ENCODE data around the gene BCL2L11.

Gene BCL2L11

DNA sequence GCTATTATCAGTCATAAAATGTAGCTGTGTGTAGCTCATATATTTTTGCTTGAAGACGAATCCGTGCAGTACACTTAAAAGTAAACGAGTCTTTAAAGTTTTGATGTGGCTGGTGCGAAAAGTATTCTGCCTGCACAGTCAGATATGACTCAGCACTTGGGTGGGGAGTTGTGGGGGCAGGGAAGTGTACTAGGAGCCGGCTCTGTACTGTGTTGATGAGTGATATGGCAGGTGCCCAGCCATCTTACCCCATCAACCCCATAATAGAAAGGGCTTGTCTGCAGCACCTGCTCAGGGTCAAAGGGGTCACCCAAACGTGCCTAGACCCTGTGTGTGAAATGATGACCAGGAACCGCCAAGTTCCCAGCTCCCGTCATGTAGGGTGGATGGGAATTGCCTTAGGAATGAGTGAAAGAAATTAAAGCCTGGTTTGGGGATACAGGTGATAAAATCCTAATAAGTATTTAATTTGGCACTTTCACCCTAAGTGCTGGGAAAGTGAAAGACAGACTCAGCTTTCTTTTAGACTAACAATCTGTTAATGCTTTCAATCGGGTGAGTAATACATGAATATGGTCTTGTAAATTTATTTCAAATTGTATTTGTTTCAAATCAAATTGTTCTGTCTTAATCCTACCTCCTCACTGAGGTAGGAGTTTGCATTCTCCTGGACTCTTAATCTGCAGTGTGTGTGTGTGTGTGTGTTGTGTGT lies 48.0 kb downstream of the BCL2L11 start:
- peak; percentile 67 for DNase-seq (ENCODE audit: low read depth)

- no peak for DNase-seq (ENCODE audit: low read depth)
These were observed 48.6 kb downstream of the BCL2L11 start for GRCh38 chr2:111169268-111169667.

- DNase-seq (ENCODE audit: low read depth): no peak
These were observed 49.2 kb downstream of the BCL2L11 start for GRCh38 chr2:111169924-111170323.

DNA sequence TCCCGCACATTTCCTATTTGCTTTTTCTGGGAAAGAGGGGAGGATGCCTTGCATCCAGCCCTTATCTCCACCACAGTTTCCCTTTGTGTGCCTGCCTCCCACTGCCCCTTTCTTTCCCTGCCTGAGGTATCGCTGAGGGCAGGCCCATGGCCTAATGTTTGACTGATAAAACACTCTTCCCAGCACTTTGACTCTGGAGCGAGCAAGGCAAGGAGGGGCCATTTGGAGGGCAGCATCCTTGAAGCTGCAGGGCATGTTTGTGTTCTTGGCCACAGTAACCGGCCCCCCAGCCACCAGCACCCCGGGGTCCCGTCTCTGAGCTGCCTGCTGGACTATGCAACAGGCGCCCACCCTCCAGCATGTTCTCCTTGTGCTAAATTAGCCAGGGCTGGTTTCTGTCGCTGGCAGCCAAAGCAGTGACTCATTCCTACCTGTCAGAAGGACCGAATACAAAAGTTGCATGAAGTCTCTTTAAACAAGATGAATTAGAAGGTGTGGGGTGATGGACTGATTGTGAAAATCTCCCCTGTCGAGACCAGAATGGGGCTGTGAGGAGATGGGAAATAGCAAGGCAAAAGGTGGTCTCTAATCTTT lies 50.7 kb downstream of the BCL2L11 start:
- no peak for DNase-seq (ENCODE audit: low read depth)

DNA sequence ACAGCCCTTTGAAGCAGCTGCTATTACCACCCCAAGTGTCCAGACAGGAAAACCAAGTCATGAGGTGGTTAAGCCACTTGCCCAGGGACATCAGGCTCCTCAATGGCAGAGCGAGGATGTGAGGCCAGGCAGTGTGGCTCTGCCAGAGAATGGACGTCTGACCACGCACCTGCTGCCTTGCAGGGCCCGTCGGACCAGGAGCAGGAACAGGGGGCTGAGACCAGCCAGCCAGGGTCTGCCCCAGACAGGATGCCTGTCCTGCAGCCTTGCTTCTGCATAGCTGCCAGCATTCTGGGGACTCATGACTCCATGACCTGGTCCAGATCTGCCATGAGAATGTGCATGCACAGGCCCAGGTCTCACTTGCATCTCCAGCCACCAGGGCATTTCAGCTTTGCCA lies 52.0 kb downstream of the BCL2L11 start:
- DNase-seq (ENCODE audit: low read depth): no peak

- DNase-seq (ENCODE audit: low read depth): no peak
These were observed 52.6 kb downstream of the BCL2L11 start for GRCh38 chr2:111173338-111173737.

DNA sequence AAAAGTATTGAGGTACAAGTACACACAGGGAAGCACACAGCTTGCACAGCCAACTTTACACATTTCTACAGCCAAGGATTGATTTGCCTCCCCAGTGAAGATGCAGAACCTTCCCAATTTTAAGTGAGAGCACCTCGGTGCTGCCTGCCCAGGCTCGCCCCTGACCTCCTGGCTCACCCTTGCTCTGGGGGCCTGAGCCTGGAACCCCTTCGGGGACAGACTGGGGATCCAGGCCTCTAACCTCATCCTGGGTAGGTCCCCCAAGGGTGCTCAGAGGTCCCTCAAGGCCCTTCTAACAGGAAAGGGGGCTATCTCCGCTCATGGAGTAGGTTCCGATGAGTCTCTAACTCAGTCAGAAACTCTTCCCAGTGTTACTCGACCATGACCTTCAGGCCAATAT lies 53.1 kb downstream of the BCL2L11 start:
- DNase-seq (ENCODE audit: low read depth): no peak

GRCh38 chr2:111175615-111176014 lies 54.9 kb downstream of the BCL2L11 start:
- no peak for DNase-seq (ENCODE audit: low read depth)

DNA sequence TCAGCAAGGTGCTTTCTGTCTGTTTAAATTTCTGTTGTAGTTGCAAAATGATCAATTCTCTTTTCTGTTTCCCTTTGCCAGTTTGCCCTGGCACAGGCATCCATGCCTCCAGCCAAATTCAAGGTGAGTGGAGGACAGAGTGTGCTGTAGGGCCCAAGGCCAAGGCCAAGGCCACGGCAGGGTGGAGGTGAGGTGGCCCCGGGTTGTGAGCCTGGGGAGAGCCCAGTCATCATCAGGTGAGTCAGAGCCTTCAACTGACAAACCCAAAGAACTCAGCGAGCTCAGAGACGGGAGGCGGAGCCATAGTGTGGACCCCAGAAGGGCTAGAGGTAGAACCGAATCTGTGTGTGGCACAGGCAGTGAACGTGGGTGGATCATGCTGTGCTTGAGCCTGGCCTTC lies 55.7 kb downstream of the BCL2L11 start:
- DNase-seq (ENCODE audit: low read depth): no peak

DNA sequence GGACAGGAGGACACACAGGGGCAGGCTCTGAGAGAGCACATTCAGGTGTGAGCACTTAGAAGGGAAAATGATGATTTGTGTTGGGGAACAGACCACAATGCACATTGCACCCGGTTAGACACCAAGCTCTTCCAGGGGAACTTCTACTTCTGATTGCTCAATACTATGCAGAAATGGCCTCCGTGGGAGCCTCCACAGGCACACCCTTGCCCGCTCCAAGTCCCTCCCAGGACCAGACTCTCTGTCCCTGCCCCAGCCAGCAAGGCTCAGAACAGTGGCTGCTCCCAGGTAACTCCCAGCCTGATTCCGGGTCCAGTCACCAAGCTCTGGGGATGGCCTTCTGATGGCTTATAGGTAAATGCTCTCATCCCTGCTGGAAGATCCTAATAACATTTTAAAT lies 56.2 kb downstream of the BCL2L11 start:
- no peak for DNase-seq (ENCODE audit: low read depth)

DNA sequence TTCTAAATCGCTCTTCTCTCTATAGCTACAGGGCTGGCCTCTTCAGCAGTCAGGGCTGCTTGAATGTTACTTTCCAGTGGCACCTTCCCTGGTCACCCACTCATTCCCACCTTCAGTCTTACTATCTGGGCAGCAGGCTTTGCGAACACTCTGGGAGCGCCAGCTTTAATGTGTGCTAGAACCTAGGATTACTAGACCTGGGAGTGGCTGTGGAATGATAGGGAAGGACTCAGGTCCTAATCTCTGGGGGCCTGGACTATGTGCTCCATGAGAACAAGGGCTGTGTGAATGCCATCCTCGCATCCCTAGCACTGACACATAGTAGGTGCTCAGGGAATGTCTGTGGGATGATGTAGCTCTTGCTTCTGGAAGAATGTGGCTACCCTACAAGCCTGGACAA lies 57.6 kb downstream of the BCL2L11 start:
- DNase-seq (ENCODE audit: low read depth): no peak

- DNase-seq (ENCODE audit: low read depth): no peak
These were observed 58.2 kb downstream of the BCL2L11 start for GRCh38 chr2:111178730-111179405.

DNA sequence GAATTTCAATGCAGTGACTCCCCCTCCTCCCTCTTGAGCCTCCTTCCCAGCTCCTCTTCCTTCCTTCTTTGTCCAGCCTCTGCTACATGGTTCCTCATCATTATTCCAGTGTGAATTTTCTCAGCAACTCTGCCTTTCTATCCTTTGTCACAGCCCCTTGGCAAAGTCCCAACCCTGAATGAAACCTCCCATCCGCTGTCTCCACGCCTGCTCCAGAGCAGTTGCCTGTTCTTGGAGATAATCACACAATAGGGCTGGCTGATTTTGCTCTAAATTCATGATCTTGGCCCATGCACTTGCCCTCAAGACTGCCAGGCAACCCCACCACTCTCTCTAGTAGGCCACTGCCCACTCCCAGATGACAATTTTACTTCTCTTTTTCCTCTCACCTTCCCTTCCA lies 61.4 kb downstream of the BCL2L11 start:
- DNase-seq (ENCODE audit: low read depth): no peak

GRCh38 chr2:111182740-111183139 lies 62.0 kb downstream of the BCL2L11 start:
- no peak for DNase-seq (ENCODE audit: low read depth)

DNA sequence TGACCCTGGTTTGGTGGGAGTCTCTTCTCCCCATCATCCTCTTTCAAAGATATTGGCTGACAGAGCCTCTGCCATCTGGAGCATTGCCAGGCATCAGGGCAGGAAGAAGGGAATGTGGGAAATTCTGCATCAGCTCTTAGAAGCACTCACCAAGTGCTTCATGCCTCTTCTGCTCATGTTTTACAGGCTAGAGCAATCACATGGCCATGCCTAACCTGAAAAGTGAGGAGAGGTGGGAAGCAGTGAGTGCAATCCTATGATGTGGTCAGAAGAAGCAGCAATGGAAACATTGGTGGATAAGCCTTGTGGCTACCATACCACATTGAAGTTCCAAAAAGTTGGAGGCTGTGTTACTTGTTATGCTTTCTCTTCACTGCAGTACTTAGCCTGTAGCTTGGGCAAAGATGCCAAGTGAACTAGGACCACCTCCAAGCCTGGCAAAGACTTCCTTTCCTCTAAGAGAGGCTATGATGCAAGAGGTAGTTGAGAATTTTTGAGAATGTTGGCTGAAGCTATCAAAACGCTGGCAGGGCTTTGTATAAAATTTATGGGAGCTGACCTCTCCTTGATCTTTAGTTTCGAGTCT lies 64.1 kb downstream of the BCL2L11 start:
- DNase-seq (ENCODE audit: low read depth): no peak

GRCh38 chr2:111185361-111186022 lies 64.8 kb downstream of the BCL2L11 start:
- DNase-seq (ENCODE audit: low read depth): no peak

DNA sequence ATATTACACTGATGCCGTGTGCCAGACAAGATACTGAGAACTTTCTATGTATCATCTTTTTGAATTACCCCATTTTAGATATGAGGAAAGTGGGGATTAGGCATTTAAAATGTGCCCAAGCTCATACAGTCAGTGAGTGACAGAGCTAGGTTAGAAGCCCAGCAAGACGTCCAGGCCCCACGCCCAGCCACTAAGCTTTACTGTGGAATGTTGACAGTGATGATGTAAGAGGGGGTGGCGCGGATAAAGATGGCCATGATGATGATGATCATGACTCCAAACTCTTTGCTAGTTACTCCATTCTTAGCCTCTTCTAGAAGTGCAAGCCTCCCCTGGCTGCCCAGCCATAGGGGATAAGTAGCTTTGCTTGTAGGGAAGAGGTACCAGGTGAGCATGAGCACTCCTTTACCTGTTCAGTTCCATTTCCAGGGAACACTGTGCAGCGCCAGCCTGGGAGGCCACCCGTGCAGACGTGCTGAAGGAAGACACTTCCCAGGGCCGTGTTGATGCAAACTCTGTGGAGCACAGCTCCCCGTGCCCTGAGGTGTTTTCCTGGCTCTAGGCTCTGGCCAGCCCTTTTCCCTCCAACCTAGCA lies 65.5 kb downstream of the BCL2L11 start:
- DNase-seq (ENCODE audit: low read depth): no peak

- DNase-seq (ENCODE audit: low read depth): no peak
These were observed 66.2 kb downstream of the BCL2L11 start for GRCh38 chr2:111186933-111187332.

DNA sequence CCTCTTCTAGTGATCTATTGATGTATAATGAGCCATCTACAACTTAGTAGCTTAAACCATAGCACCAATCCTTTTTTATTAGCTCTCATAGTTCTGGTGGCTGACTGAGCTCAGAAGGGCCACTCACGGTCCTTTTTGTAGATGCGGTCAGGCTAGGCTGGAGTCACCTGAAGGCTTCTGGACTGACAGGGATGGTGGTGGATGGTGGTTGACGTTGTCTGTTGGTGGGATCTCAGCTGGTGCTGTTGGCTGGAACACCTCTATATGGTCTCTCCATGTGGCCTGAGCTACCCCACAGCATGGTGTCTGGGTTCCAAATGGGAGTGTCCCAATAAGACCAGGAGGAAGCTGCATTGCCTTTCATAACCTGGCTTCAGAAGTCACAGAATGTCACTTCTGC lies 68.0 kb downstream of the BCL2L11 start:
- no peak for DNase-seq (ENCODE audit: low read depth)

DNA sequence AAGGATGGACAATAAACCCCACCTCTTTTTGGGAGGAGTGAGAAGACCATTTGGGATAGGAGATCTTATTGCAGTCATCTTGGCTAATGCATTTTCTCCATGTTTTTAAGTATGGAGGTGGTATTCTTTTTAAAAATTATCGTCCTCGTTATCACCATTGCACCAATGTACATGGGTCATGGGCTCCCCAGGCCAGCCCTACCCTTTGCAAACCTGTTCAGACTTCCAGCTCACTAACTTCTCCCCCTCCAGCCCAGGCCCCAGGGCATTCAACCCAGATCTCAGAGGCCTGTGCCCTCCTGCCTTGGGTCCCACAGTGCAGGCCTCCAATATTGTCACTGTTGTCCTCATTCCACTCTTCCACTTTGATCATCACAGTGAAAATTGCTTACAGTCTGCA lies 68.4 kb downstream of the BCL2L11 start:
- no peak for DNase-seq (ENCODE audit: low read depth)

GRCh38 chr2:111190816-111191540 lies 70.3 kb downstream of the BCL2L11 start:
- DNase-seq (ENCODE audit: low read depth): no peak

DNA sequence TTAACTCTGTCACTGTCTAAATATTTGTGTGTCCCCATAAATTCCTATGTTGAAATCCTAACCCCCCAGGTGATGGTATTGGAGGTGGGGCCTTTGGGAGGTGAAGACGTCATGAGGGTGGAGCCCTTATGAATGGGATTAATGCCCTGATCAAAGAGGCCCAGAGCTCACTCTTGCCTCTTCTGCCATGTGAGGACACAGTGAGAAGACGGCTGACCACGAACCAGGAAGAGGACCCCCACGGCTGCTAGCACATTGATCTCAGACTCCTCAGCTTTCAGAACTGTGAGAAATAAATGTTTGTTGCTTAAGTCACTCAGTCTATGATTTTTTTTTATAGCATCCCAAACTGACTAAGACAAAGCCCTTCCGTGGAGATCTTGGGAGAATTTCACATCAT lies 71.2 kb downstream of the BCL2L11 start:
- DNase-seq (ENCODE audit: low read depth): no peak

All from stimulated activated CD4-positive, alpha-beta T cell treated with anti-CD3 and anti-CD28 coated beads, Interleukin-2, amount 100 ng/mL, for 4 hours (primary cell).